Glutamatergic neuron (in vitro differentiated cells): ENCODE measurements around the gene NDUFB8. TPM values are rescaled to one million over a fixed set of nuclear protein-coding genes. Genes with fewer than 3 reads are reported as not detected.

Source experiments
- DNase-seq: peaks from one replicate; pipeline ENCODE4 v3.0.0; 2022
- H3K27ac Mint-ChIP-seq: one replicate; pipeline ENCODE4 v1.8.0; 2020; ENCODE audit warnings: mild to moderate bottlenecking, mixed read lengths, inconsistent platforms; ENCODE audit not compliant: unreplicated experiment
- H3K27me3 Mint-ChIP-seq: one replicate; pipeline ENCODE4 v1.8.0; 2020; ENCODE audit warnings: mild to moderate bottlenecking, moderate library complexity, mixed read lengths, inconsistent platforms; ENCODE audit not compliant: unreplicated experiment
- H3K36me3 Mint-ChIP-seq: one replicate; pipeline ENCODE4 v1.8.0; 2020; ENCODE audit warnings: mild to moderate bottlenecking, mixed read lengths, inconsistent platforms; ENCODE audit not compliant: unreplicated experiment
- H3K4me1 Mint-ChIP-seq: one replicate; pipeline ENCODE4 v1.8.0; 2020; ENCODE audit warnings: mild to moderate bottlenecking, low read depth, mixed read lengths, inconsistent platforms; ENCODE audit not compliant: unreplicated experiment
- H3K4me3 Mint-ChIP-seq: one replicate; pipeline ENCODE4 v1.8.0; 2020; ENCODE audit warnings: mild to moderate bottlenecking, mixed read lengths, inconsistent platforms; ENCODE audit not compliant: unreplicated experiment
- H3K9me3 Mint-ChIP-seq: one replicate; pipeline ENCODE4 v1.8.0; 2020; ENCODE audit warnings: mild to moderate bottlenecking, moderate library complexity, mixed read lengths, inconsistent platforms; ENCODE audit not compliant: unreplicated experiment
- CTCF ChIP-seq: fragments of 200-600 bp; sonication (generic); IDR thresholded peaks from one replicate; pipeline ENCODE4 v1.5.0; 2021; ENCODE audit not compliant: partially characterized antibody, unreplicated experiment
- total RNA-seq: library from RNA; stranded (reverse); fragmentation: NEBNext Ultra II Directional; extraction: Animal tissue kit (Norgen Biotek cat#: 25700); gene quantifications from one replicate; pipeline ENCODE4 v1.2.1, GENCODE V29; 2021; ENCODE audit not compliant: unreplicated experiment

The NDUFB8 gene
- total RNA-seq, 1 donor from 2014 or later, result 284 TPM

GRCh38 chr10:100570506-100570905, 40.8 kb upstream of the NDUFB8 start:
- peaks cover 4% of the 10 kb centered on the region for H3K9me3 Mint-ChIP-seq
- no peak overlapping the region for H3K27ac Mint-ChIP-seq
- no peaks in the 10 kb centered on the region for H3K36me3 Mint-ChIP-seq
- no peaks in the 10 kb centered on the region for H3K4me1 Mint-ChIP-seq
- no peak overlapping the region for H3K4me3 Mint-ChIP-seq
- DNase-seq, result no peak
- TF ChIP-seq CTCF, result no peak
- H3K27me3 Mint-ChIP-seq, result peaks cover 10% of the 10 kb centered on the region

- DNase-seq, result peak; percentile 40
- peaks cover 4% of the 10 kb centered on the region for H3K9me3 Mint-ChIP-seq
- no peak overlapping the region for H3K27ac Mint-ChIP-seq
Measured at GRCh38 chr10:100569687-100570481, 40.2 kb upstream of the NDUFB8 start.

GRCh38 chr10:100568912-100569311, 39.2 kb upstream of the NDUFB8 start:
- H3K4me3 Mint-ChIP-seq, result no peak overlapping the region
- no peak overlapping the region for H3K27ac Mint-ChIP-seq
- no peak for DNase-seq
- peaks cover 11% of the 10 kb centered on the region for H3K27me3 Mint-ChIP-seq
- peaks cover 4% of the 10 kb centered on the region for H3K9me3 Mint-ChIP-seq
- TF ChIP-seq CTCF, result no peak
- no peaks in the 10 kb centered on the region for H3K36me3 Mint-ChIP-seq
- no peaks in the 10 kb centered on the region for H3K4me1 Mint-ChIP-seq

More at GRCh38 chr10:100569687-100570481, 40.2 kb upstream of the NDUFB8 start:
- Mint-ChIP-seq H3K27me3 (peaks cover 10% of the 10 kb centered on the region), H3K4me3 (no peak overlapping the region), H3K36me3 (no peaks in the 10 kb centered on the region), H3K4me1 (no peaks in the 10 kb centered on the region)
- peak; percentile 18 for TF ChIP-seq CTCF

GRCh38 chr10:100567826-100568225, 38.2 kb upstream of the NDUFB8 start:
- TF ChIP-seq CTCF, result no peak
- H3K27me3 Mint-ChIP-seq, result peaks cover 18% of the 10 kb centered on the region
- H3K27ac Mint-ChIP-seq, result no peak overlapping the region
- no peaks in the 10 kb centered on the region for H3K4me1 Mint-ChIP-seq
- DNase-seq, result no peak
- peaks cover 5% of the 10 kb centered on the region for H3K9me3 Mint-ChIP-seq
- H3K4me3 Mint-ChIP-seq, result no peak overlapping the region
- no peaks in the 10 kb centered on the region for H3K36me3 Mint-ChIP-seq

- no peak for DNase-seq
- Mint-ChIP-seq H3K4me3 (no peak overlapping the region), H3K36me3 (no peaks in the 10 kb centered on the region), H3K4me1 (no peaks in the 10 kb centered on the region), H3K27ac (no peak overlapping the region), H3K9me3 (peaks cover 5% of the 10 kb centered on the region), H3K27me3 (peaks cover 20% of the 10 kb centered on the region)
- TF ChIP-seq CTCF, result no peak
Measured at GRCh38 chr10:100567249-100567648, 37.6 kb upstream of the NDUFB8 start.
